GM18505 (cell line): Measurements from ENCODE around the gene CASP1.
"Not testable (repeated sequence)": the region's sequence is repeated elsewhere in the genome, so short reads cannot be mapped to it uniquely, and the experiment has no call there.

Source experiments
- ATAC-seq: cut with Tn5 transposase; IDR thresholded peaks from one replicate; pipeline ENCODE4 v1.9.1; 2021; ENCODE audit not compliant: unreplicated experiment
- POLR2A ChIP-seq: IDR thresholded peaks from 4 replicates; pipeline ENCODE4 v1.6.1; 2011; ENCODE audit warnings: borderline replicate concordance; ENCODE audit not compliant: insufficient read depth, insufficient read length; ENCODE audit errors: extremely low read depth

The CASP1 gene

GRCh38 chr11:105034813-105035620 is at the start of gene CASP1:
TSS of gene CASP1 (minus strand) at chr11:105035144. CDS start at chr11:105035113, 31 bp downstream.
- ATAC-seq = peak; percentile 96

GRCh38 chr11:105081412-105082150 is 46.6 kb upstream of the CASP1 start:
- no peak for ATAC-seq
- no peak for TF ChIP-seq POLR2A

More at GRCh38 chr11:105034813-105035620, at the start of gene CASP1:
- no peak for TF ChIP-seq POLR2A

- ATAC-seq = not testable (repeated sequence)
These were observed 45.4 kb upstream of the CASP1 start for GRCh38 chr11:105080171-105080906.

GRCh38 chr11:105078283-105078682 is 43.3 kb upstream of the CASP1 start:
- TF ChIP-seq POLR2A = no peak
- no peak for ATAC-seq

- not testable (repeated sequence) for ATAC-seq
These were observed 42.3 kb upstream of the CASP1 start for GRCh38 chr11:105077141-105077790.

GRCh38 chr11:105074166-105074530 is 39.2 kb upstream of the CASP1 start:
- no peak for ATAC-seq
- TF ChIP-seq POLR2A = no peak

- TF ChIP-seq POLR2A = no peak
- ATAC-seq = no peak
These were observed 38.7 kb upstream of the CASP1 start for GRCh38 chr11:105073456-105074165.

GRCh38 chr11:105072080-105072479 is 37.1 kb upstream of the CASP1 start:
- not testable (repeated sequence) for ATAC-seq

GRCh38 chr11:105071089-105071732 is 36.3 kb upstream of the CASP1 start:
- no peak for ATAC-seq
- no peak for TF ChIP-seq POLR2A

- no peak for TF ChIP-seq POLR2A
- ATAC-seq = no peak
These were observed 35.4 kb upstream of the CASP1 start for GRCh38 chr11:105070306-105070705.

- not testable (repeated sequence) for ATAC-seq
These were observed 34.8 kb upstream of the CASP1 start for GRCh38 chr11:105069749-105070148.

- ATAC-seq = not testable (repeated sequence)
These were observed 28.4 kb upstream of the CASP1 start for GRCh38 chr11:105063245-105063941.

GRCh38 chr11:105057432-105057831 is 22.5 kb upstream of the CASP1 start:
- no peak for TF ChIP-seq POLR2A
- ATAC-seq = no peak
